Hematopoietic multipotent progenitor cell treated with erythropoietin and hydrocortisone succinate and interleukin-3 and kit ligand, for 15 days (in vitro differentiated cells): ENCODE data around the gene SYT9.
A peak's percentile ranks its signal among the peaks of the same experiment; 100 is the strongest.

Experiments used
- DNase-seq: peaks from one replicate; pipeline ENCODE4 v3.0.0-alpha.2; 2015; ENCODE audit warnings: low spot score

The SYT9 gene

GRCh38 chr11:7469351-7469865, 217.7 kb downstream of the SYT9 start:
- no peak for DNase-seq

GRCh38 chr11:7471071-7471470, 219.4 kb downstream of the SYT9 start:
- no peak for DNase-seq

- no peak for DNase-seq
These were observed 222.0 kb downstream of the SYT9 start for GRCh38 chr11:7473717-7474116.

GRCh38 chr11:7480113-7480512, 228.4 kb downstream of the SYT9 start:
- no peak for DNase-seq

- no peak for DNase-seq
These were observed 232.4 kb downstream of the SYT9 start for GRCh38 chr11:7484131-7484530.

GRCh38 chr11:7484645-7485044, 232.9 kb downstream of the SYT9 start:
- no peak for DNase-seq

GRCh38 chr11:7485186-7486097, 233.7 kb downstream of the SYT9 start, which contains the start of gene OLFML1:
OLFML1 (plus strand) TSS chr11:7485506; CDS start chr11:7485876, 370 bp downstream.
- no peak for DNase-seq

GRCh38 chr11:7486098-7486780, 234.5 kb downstream of the SYT9 start:
- no peak for DNase-seq

GRCh38 chr11:7486781-7487140, 235.1 kb downstream of the SYT9 start:
- DNase-seq: no peak

- DNase-seq: no peak
These were observed 235.7 kb downstream of the SYT9 start for GRCh38 chr11:7487360-7487759.

- no peak for DNase-seq
These were observed 237.0 kb downstream of the SYT9 start for GRCh38 chr11:7488681-7489080.

- no peak for DNase-seq
These were observed 237.7 kb downstream of the SYT9 start for GRCh38 chr11:7489376-7489775.

- no peak for DNase-seq
These were observed 238.3 kb downstream of the SYT9 start for GRCh38 chr11:7490054-7490453.

GRCh38 chr11:7490535-7490934, 238.8 kb downstream of the SYT9 start:
- DNase-seq: no peak

GRCh38 chr11:7492253-7492652, 240.5 kb downstream of the SYT9 start:
- DNase-seq: no peak

GRCh38 chr11:7493670-7494069, 242.0 kb downstream of the SYT9 start:
- peak; percentile 16 for DNase-seq

- DNase-seq: peak; percentile 18
These were observed 242.5 kb downstream of the SYT9 start for GRCh38 chr11:7494086-7494745.

- no peak for DNase-seq
These were observed 244.3 kb downstream of the SYT9 start for GRCh38 chr11:7495882-7496551.

- no peak for DNase-seq
These were observed 246.5 kb downstream of the SYT9 start for GRCh38 chr11:7498193-7498592.

GRCh38 chr11:7499081-7499480, 247.4 kb downstream of the SYT9 start:
- DNase-seq: no peak

GRCh38 chr11:7500251-7500650, 248.5 kb downstream of the SYT9 start:
- no peak for DNase-seq

- DNase-seq: no peak
These were observed 249.5 kb downstream of the SYT9 start for GRCh38 chr11:7501251-7501650.
